SH-SY5Y (cell line): ENCODE measurements around the gene MFGE8.

Experiments
- GATA2 ChIP-seq: IDR thresholded peaks from 2 replicates; pipeline ENCODE4 v1.6.1; 2011; ENCODE audit warnings: mild to moderate bottlenecking, low read depth, low read length
- GATA3 ChIP-seq: IDR thresholded peaks from 2 replicates; pipeline ENCODE4 v1.6.1; 2011; ENCODE audit warnings: low read depth, mild to moderate bottlenecking, low read length, moderate library complexity

DNA sequence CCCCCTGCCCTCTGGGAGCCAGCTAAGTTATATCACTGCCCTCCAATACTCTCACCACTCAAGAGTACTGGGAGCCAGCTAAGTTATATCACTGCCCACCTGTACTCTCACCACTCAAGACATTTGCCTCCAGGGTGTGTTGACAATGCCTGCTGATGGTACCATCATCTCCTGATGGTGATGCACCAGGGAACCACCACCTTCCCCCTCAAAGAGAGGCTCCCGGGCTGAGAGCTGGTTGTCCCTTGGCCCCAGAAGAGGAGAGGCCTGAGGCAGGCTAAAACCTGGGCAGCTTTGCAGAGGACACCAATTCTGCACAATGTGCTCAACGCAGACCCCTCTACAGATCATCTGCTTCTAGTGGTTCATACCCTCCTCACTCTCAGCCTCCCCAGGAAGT lies 10.3 kb downstream of the MFGE8 start:
- no peak for TF ChIP-seq GATA2
- no peak for TF ChIP-seq GATA3
